Measurements from ENCODE around the gene HECW1.
"Not testable (repeated sequence)": the region's sequence is repeated elsewhere in the genome, so short reads cannot be mapped to it uniquely, and the experiment has no call there.

The HECW1 gene

DNA sequence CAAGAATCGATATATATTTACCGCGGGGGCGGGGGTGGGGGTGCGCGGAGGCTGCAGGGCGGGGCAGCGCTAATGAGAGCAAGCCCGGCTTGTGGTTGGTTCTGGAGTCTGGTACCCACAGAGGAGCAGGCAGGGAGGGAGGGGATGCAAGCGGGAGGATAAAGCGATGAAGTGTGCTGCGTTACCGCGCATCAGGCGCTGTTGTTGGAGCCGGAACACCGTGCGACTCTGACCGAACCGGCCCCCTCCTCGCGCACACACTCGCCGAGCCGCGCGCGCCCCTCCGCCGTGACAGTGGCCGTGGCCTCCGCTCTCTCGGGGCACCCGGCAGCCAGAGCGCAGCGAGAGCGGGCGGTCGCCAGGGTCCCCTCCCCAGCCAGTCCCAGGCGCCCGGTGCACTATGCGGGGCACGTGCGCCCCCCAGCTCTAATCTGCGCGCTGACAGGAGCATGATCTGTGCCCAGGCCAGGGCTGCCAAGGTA is at the start of gene HECW1:
HECW1 (plus strand) TSS at position 189 of the 482 bp plus-strand sequence. CDS start 131,259 bp downstream, outside the sequence.
- no peak for DNase-seq (ENCODE audit: low read depth)
- peak within 1 kb of the TSS; percentile 50 for H3K4me3 ChIP-seq (ENCODE audit: low read depth, low read length)

DNA sequence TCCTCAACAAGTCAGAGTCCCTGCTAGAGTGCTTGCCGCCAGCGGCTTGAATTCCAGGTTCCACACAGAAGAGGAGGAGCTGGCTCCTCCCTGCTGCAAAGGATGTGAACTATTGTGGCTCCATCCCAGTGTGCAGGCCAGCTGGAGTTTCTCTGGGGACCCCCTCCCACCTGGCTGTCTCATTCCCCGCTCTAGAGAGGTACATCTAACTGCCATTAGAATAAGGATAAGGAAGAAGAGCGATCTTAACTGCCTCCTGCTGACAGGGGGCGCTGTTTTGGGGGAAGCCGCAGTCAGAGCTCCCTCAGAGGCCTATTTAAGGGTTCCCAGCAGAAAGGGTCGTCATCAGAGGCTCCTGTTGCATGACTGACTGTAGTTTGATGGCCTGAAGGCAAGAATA is 40.8 kb upstream of the HECW1 start:
- no peak for DNase-seq (ENCODE audit: low read depth)
- no peak overlapping the region for H3K4me3 ChIP-seq (ENCODE audit: low read depth, low read length)

DNA sequence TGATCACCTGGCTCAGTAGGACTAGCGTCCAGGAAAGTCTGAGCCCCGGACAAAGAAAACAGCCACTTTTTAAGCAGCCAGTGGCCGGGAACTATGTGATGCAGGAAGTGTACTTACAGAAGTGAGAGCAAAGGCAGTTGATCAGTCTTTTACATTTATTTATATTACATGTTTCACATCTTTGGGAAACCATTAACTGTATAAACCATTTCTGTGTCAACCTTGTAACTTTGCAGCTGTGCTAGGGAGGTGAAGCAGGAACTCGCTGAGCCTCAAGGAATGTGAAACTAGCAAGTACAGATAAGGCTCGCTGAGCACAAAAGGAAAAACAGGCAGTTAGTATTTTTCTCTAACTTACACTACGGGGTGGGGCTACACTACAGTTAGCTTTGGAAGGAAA is 39.9 kb upstream of the HECW1 start:
- DNase-seq (ENCODE audit: low read depth), result no peak
- H3K4me3 ChIP-seq (ENCODE audit: low read depth, low read length), result no peak overlapping the region

DNA sequence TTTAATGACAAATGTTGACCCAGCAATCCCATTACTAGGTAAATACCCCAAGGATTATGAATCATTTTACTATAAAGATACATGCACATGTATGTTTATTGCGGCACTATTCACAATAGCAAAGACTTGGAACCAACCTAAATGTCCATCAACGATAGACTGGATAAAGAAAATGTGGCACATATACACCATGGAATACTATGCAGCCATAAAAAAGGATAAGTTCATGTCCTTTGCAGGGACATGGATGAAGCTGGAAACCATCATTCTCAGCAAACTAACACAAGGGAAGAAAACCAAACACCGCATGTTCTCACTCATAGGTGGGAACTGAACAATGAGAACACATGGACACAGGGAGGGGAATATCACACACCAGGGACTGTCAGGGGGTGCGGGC is 38.6 kb upstream of the HECW1 start:
- H3K4me3 ChIP-seq (ENCODE audit: low read depth, low read length); DNase-seq (ENCODE audit: low read depth): not testable (repeated sequence)

DNA sequence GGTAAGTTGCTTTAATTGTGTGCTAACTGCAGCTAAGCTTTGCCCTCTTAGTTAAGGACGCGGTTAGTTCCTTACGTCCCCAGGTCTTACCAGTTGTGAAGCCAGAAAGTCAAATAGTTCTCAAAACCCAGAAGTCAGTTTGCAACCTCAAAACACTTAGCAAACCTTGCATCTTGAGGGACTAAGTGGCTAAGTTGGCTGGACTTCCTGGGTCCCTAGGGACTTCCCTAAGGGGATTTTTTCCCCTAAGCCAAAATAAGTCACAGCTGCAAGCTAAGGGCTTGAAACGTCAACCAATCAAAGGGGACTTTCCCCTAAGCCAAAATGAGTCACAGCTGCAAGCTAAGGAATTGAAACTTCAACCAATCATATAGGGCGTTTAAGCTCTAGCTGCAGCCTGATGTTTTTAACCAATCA is 36.2 kb upstream of the HECW1 start:
- no peak for DNase-seq (ENCODE audit: low read depth)
- H3K4me3 ChIP-seq (ENCODE audit: low read depth, low read length), result no peak overlapping the region

DNA sequence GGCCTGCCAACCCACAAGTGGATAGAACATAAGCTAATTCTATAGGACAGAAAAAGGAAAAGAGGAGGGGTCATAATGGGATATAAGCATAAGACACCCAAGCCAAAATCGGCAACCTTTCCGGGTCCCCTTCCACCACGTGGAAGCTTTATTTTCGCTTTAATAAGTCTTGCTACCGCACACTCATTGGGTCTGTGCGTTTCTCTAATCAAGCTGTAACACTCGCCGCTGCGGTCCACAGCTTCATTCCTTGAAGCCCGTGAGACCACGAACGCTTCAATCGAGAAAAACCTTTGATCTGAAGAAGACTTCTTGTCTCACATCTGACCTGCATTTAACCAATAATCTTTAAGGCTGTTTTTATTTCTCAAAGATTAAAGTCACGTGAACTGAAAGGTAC is 35.8 kb upstream of the HECW1 start:
- no peak for DNase-seq (ENCODE audit: low read depth)
- H3K4me3 ChIP-seq (ENCODE audit: low read depth, low read length), result no peak overlapping the region

DNA sequence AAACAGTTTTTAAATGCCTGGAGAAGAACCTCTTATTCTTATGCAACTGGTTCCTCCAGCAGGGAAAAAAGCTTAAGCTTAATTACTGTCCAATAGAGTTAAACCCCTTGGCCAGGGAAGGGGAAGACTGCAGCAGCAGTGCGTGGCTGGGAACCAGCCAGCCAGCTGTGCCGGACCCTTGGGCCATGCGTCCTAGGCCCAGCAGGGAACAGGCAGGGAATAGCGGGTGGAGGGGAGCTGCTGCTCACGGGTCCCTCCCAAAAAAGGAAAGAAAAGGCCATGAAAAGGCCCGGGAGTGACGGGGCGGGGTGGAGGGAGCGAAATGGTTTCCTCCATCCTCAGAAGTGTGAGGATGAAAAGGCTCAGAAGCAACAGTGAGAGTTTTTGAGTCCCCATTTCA is 35.2 kb upstream of the HECW1 start:
- DNase-seq (ENCODE audit: low read depth), result no peak
- no peak overlapping the region for H3K4me3 ChIP-seq (ENCODE audit: low read depth, low read length)

DNA sequence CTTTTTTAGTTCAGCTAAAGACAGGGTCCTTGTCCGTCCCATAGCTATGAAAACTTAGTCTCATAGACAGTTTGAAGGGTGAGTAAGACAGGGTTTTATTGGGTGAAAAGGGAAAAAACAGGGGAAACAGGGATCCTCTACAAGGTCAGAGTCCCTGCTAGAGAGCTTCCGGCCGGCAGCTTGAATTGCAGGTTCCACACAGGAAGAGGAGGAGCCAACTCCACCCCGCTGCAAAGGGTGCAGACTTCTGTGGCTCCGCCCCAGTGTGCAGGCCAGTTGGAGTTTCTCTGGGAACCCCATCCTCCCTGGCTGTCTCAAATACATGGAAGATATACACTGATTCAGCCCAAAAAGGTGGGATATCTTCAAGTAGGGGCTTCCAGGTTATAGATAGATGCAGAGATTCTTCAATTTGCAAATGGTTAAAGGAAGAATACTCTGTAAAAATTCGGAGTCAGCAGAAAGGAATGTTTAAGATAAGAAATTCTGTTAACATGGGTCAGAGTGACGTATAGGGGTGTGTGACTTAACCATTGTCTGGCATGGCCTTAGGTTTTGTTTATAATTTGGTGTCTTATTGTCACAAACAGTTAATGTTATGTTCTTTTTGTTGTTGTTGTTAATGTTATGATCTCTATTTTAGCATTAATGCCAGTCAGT is 34.6 kb upstream of the HECW1 start:
- no peak overlapping the region for H3K4me3 ChIP-seq (ENCODE audit: low read depth, low read length)
- no peak for DNase-seq (ENCODE audit: low read depth)

DNA sequence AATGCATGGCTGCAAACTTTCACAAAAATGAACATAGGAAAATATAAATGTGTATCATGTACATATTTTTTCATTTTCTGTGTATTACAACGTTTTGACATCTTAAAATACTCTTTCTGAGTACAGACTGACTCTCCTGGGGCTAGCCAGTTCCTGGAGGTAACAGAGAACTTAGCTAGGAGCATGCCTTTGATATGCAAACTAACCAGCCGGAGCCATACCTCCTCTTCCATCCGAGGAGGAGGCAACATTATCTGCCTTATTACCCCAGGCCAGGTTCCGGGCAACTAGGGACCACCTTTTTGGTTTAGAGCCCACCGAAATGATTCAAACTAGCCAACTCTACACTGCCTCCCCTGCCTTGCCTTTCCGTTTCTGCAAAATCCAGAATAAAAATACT is 33.7 kb upstream of the HECW1 start:
- H3K4me3 ChIP-seq (ENCODE audit: low read depth, low read length), result no peak overlapping the region
- no peak for DNase-seq (ENCODE audit: low read depth)

DNA sequence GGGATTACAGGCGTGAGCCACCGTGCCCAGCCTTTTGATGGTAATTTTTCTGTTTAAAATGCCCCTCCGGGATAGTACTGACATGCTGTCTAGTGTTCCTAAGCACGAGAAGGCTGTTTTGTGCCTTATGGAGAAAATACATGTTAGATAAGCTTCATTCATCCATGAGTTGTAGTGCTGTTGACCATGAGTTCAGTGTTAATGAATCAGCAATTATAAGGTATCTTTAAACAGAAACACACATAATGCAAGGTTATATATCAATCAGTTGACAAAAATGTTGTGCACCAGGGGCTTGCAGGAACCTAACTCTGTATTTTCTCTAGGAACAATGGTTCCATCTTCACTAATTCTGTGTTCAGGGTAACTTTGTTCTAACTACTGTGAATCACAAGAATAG is 30.8 kb upstream of the HECW1 start:
- DNase-seq (ENCODE audit: low read depth), result no peak
- H3K4me3 ChIP-seq (ENCODE audit: low read depth, low read length), result no peak overlapping the region

DNA sequence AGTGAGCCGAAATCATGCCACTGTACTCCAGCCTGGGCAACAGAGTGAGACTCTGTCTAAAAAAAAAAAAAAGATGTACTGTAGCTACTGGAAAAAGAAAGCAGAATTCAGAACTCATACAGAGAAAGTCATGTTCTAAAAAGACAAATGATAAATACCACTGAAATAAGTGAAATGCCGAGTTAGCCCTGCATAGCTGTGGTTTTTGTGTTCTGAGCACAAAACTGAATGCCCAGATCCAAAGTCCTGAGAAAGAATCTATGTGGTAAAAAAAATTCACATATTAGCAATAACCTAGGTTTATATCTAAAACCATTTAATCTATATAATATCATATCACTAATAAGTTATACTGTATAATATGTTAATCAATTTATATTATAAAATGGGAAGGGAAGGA is 29.3 kb upstream of the HECW1 start:
- DNase-seq (ENCODE audit: low read depth), result no peak
- H3K4me3 ChIP-seq (ENCODE audit: low read depth, low read length), result no peak overlapping the region

DNA sequence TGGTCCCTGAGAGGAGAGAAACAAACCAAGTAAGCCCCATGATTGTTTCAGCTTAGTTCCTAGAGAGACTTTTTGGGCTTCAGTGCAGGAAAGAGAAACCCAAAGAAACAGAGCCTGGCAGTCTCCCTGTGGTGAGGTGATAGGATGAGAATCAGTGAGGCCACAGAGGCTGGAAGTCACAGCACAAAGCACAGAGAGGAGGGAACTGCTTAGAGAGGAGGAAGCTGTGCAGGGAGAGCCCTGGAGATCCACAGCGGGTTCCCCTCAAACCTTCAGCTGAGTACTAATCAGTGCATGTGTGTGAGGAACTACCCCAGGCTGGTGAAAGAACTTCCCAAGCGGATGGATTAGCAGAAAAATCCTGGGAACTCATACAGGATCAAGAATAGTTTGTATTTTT is 27.4 kb upstream of the HECW1 start:
- DNase-seq (ENCODE audit: low read depth), result no peak
- no peak overlapping the region for H3K4me3 ChIP-seq (ENCODE audit: low read depth, low read length)

DNA sequence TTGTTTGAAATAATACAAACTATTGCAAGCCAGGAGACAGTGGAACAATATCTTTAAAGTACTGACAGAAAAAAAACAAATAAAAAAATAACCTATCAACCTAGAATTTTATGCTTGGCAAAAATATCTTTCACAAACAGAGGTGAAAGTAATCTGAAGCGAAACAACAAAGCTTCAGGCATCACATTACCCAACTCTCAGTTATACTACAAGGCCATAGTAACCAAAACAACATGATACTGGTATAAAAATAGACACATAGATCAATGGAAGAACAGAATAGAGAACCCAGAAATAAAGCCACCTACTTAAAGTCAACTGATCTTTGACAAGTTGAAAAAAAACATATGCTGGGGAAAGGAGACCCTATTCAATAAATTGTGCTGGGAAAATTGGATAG is 26.5 kb upstream of the HECW1 start:
- H3K4me3 ChIP-seq (ENCODE audit: low read depth, low read length), result no peak overlapping the region
- no peak for DNase-seq (ENCODE audit: low read depth)

DNA sequence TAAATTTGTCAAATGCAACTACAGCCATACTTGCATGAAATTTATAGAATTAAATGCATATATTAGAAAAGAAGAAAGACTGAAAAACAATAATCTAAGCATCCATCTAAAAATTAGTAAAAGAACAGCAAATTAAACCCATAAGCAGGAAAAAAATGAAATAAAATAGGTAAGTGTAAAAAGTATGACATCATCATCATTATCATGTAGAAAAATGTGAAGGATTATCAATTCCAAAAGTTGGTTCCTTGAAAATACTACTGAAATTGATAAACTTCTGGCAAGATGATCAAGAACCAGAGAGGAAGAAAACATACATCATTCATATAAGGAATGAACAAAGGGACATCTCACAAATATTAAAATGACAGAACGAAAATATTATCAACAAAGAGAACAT is 19.6 kb upstream of the HECW1 start:
- H3K4me3 ChIP-seq (ENCODE audit: low read depth, low read length), result no peak overlapping the region
- no peak for DNase-seq (ENCODE audit: low read depth)

DNA sequence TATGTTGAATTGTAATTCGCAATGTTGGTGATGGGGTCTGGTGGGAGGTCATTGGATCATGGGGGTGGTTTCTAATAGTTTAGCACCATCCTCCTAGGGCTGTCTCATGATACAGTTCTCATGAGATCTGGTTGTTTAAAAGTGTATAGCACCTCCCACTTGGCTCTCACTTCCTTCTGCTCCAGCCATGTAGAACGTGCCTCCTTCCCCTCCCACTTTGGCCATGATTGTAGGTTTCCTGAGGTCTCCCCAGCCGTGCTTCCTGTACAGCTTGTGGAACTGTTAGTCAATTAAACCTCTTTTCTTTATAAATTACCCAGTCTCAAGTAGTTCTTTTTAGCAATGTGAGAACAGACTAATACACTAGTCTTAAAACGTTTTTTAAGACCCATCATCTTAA is 15.6 kb upstream of the HECW1 start:
- no peak for DNase-seq (ENCODE audit: low read depth)
- H3K4me3 ChIP-seq (ENCODE audit: low read depth, low read length), result no peak overlapping the region

DNA sequence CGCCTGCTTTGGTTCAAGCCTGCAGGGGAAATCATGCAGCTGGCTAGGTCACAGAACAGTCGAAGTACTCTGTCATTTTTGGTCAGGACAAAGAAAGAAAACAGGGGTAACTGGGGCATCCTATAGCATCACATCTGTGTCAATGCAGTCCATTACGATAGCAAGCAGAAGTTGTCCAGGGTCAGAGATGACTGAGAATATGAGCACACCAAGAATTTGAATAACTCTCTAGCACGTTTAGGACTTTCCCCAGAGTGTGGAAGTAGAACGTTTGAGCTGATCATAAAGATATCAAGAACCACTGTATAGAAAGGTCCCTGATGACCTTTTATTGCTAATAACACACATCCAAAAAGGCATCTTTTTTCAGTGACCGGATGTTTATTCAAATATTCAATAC is 12.7 kb upstream of the HECW1 start:
- H3K4me3 ChIP-seq (ENCODE audit: low read depth, low read length), result no peak overlapping the region
- no peak for DNase-seq (ENCODE audit: low read depth)

DNA sequence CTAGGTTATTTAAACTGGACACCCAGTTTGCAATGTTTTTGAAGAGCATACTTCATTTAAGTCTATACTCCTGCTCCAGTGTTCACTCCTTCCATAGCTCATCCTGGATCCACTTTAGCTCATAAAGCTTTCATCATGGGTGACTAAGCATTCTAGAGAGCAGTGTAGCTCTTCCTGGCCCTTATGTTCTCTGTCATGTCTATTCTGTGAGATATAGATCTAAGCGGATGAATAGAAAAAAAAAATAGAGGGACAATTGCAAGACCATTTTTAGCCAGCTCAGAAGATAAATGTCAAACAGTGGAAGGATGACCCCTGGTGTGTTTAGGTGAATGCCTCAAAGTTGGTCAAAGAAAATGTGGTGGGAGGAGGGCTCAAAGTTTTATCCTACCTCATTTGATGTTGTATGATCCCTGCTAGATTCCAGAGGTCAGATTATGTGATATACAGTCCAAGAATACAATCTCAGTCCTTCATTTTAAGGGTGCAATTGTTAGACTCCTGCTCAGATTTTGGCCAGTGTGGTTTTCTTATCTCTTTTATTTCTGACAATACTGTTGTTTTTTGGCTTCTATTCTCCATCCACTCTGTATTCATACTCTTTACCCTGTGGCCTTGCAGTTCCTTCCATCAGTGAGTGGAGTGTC is 7.5 kb upstream of the HECW1 start:
- no peak for DNase-seq (ENCODE audit: low read depth)
- no peak overlapping the region for H3K4me3 ChIP-seq (ENCODE audit: low read depth, low read length)

DNA sequence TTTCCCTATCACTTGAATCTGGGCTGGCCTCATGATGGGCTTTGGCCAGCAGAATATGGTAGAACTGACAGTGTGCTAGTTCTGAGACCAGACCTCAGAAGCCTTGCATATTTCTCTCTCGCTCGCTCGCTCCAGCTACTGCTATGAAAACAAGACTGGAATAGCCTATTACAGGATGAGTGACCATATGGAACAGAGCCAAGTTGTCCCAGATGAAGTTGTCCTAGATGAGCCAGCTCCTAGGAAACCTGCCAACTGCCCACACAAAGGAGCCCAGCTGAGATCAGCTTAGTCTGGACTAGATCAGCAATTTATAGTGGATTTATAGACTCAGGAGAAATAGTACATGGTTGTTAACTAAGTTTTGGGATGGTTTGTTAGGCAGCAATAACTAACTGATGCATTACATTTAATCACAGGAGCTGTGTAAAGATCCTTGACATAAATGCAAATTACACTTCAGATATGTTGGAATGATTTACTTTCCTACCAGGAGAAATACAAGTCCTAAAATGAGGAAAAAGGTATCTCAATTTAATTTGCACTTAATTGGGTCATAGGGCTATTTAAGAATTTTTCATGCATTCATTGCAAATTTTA is 6.8 kb upstream of the HECW1 start:
- DNase-seq (ENCODE audit: low read depth), result peak; percentile 56
- H3K4me3 ChIP-seq (ENCODE audit: low read depth, low read length), result no peak overlapping the region

DNA sequence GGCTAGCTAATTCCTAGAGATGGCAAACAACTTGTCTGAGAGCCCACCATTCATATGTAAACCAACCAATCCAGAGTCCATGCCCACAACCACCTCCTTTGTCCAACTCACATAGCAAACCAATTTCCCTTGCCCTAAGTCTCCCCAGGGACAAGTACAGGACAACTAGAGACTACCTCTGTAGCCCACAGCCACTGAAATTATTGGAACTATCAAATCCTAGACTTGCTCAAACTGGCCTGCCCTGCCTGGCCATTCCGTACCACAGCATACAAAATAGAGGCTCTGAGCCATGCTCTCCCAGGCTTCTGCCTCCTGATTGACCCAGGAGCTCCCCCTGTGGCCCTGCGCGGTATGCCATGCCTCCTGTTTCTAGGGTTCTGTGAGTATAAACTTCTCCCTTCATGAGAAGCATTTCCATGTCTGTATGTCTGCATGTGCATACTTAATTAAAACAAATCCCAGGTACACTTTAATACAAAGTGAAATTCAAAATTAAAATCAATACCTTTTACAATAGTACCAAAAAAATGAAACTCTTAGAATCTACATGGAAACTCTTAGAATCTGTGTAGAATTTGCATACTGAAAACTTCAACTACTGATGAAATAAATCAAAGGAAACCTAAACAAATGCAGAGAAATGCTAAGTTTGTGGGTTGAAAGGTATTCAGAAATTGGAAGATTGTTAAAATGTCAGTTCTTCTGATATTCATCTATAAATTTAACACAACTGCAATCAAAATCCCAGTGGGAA is 4.0 kb upstream of the HECW1 start:
- no peak for DNase-seq (ENCODE audit: low read depth)
- H3K4me3 ChIP-seq (ENCODE audit: low read depth, low read length), result no peak overlapping the region

DNA sequence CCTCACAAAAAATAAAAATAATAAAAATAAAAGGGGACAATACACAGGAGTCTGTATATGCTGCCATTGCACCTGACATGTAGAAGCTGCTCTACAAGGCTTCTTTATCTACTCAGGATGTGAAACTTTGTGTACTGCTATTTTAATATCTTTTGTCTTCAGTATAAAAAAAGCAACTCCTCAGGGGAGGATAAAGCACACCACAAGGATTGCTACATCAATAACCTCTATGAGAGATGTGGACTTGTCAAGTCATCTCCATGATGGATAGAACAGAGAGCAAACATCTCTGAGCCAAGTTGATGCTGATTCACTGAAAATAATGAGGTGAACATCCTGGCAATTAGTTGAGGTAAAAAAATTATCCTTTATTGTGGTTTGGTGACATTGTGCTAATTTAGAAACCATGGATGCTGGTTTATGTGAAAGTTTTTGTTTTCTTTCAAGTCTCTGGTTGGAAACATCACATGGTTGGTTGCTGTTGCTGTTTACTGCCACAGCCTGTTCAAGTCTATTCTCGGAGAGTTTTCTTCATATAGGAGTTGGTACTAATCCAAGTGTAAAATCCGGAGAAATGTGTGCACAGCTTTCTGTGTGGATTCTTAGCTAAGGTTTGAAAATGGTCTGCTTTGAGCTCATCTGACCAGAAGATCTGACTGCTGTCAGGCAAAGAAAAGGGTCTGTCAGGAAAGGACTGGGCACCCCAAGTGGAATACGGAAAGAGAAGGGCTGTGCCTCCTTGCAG is 1.5 kb upstream of the HECW1 start:
- no peak overlapping the region for H3K4me3 ChIP-seq (ENCODE audit: low read depth, low read length)
- DNase-seq (ENCODE audit: low read depth), result no peak

Data from skeletal muscle cell (primary cell).